ENCODE measurements around the gene NQO2.

- TF ChIP-seq EP300 (IDR thresholded peaks at IDR 0.05) = no peak
- TF ChIP-seq CTCF (IDR thresholded peaks at IDR 0.05) = no peak
- no peak for TF ChIP-seq POLR2A (IDR thresholded peaks at IDR 0.05)
Observed at GRCh38 chr6:2977799-2978590, 21.7 kb upstream of the NQO2 start.
